ENCODE results near the gene SFTPA2.
"Not testable (repeated sequence)": the region's sequence is repeated elsewhere in the genome, so short reads cannot be mapped to it uniquely, and the experiment has no call there.

SFTPA2 gene

DNA sequence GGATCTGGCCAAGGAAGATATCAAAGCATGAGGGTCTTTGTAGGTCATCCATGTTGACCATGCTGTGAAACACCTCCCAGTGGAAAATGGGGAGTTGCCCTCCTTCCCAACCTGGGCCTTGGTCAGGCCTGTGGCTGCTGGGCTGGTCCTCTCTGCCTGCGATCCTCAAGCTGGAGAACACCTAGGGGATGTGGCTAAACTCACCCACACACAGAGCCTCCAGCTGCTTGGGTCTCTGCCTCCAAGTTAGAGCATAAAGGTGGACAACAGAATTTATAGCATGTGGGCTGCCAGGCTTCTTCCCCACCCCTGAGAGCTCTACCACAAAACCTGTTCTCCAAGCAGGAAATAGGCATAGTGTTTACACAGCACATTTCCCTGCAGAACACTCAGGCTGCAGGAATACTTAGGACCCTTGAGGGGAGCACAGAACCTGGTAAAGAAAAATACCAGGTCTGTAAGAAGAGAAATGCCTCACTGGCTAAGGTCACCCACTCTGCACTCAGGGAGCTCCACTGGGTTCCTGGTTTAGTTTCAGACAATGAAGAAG, at the start of gene SFTPA2:
SFTPA2 (minus strand) TSS at position 248 of the 550 bp plus-strand sequence. CDS start 924 bp downstream, outside the sequence.
- DNase-seq: no peak

- peak in 1 of 2 experiments; percentile 20 for DNase-seq
Measured at GRCh38 chr10:79608505-79609375, 48.5 kb upstream of the SFTPA2 start.

DNA sequence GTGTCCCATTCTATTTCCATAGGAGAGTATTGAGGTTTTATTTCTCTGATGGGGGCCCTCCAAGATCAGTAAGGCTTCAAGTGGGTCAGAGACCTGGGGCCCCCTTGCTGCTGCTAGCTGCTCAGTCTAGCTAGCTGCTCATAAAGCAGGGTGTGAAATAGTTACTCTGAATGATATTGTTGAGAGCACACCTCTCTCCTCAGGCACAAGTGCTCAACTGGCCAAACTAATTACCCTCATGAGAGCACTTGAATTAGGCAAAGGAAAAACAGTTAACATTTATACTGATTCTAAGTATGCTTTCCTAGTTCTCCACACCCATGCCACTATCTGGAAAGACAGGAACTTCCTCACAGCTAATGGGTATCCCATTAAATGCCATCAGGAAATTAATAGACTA, 45.1 kb upstream of the SFTPA2 start:
- no peak for DNase-seq

DNA sequence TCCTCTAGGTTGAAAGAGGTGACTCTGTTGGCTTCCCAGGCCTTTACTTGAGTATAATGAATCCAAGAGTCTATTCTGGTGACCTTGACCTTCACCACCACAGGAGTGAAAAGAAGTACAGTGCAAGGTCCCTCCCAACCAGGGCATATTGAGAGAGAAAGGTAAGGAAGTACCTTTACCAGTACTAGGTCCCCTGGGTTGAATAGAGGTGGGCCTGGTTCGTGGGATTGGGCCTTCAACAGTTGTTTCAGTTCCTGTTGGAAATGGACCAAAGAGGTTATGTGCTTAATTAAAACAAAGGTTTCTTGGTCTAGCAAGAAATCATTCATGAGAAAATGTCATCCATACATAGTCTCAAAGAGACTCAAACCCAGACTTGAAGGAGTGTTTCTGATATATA, 44.1 kb upstream of the SFTPA2 start:
- no peak for DNase-seq

- no peak for DNase-seq
Measured at GRCh38 chr10:79602953-79603352, 42.7 kb upstream of the SFTPA2 start.

DNA sequence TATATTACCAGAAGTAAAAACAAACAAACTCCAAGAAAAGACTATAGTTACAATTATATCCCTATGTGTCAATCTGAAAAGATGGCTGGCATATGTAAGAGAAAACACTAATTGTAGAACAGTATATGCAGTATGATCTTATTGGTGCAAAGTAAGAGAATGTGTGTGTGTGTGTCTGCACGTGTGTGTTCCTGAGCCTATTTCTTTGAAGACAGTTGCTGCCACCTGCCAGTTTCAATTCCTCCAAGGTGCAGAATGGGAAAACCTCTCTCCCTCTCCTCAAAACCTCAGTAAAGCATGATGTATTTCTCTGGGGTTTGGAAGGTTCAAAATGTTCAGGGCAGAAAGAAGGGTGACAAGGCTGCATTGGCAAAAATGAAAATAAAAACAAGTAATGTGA, 41.7 kb upstream of the SFTPA2 start:
- no peak for DNase-seq

DNA sequence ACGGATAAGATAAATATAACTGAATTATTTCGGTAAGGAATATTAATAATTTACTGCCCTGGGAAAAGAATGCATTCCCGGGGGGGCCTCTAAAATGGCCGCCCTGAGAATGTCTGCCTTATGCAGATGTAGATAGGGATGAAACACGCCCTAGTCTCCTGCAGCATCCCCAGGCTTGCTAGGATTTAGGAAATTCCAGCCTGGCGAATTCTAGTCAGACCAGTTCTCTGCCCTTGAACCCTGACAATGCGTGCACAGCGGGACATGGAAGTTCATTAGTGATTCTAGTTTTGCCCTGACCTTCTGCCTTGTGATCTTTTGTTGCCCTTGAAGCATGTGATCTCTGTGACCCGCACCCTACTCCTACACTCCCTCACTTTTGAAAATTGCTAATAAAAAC, 39.4 kb upstream of the SFTPA2 start:
- DNase-seq: not testable (repeated sequence)

GRCh38 chr10:79595510-79595909, 35.3 kb upstream of the SFTPA2 start:
- no peak for DNase-seq

DNA sequence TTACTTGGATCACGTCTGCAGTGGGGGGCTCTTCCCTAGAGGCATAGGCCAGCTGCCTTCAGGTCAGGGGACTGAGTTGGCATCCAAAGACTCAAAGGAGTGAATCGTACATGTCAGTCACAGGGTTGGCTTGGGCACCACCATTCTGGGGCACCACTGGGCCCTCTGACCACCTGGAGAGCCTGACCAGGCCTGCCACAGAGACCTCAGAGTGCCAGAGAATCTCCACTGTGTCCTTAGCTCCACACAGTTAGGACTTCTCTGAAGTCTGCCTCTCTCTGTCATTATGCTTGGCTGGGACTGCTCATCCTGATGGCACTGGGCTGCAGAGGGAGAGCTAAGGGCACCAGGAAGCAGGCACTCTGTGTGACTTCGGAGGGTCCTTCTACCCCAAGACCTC, 34.4 kb upstream of the SFTPA2 start:
- DNase-seq: not testable (repeated sequence)

GRCh38 chr10:79593377-79593776, 33.2 kb upstream of the SFTPA2 start:
- DNase-seq: no peak

DNA sequence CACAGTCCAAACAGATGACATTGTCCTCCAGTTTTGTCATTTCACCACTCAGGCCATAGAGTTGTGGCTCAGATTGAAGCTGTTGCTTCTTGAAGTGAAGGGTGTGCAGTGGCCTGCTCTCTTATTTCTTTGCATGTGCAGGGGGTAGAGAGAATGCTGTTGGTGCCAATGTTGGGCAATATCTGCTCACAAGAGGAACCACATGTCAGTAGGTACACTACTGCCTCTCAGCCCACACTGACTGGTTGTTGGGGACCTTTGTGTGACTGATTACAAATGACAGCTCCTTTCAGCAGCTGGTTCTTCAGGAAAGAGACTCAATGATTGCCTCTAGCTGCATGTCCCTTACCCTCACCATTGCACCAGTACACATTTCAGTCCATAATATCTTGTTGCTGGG, 28.6 kb upstream of the SFTPA2 start:
- DNase-seq: no peak

GRCh38 chr10:79586933-79587332, 26.7 kb upstream of the SFTPA2 start:
- DNase-seq: no peak

- no peak for DNase-seq
Measured at GRCh38 chr10:79585870-79586527, 25.8 kb upstream of the SFTPA2 start.

- DNase-seq: no peak
Measured at GRCh38 chr10:79583488-79584024, 23.3 kb upstream of the SFTPA2 start.

GRCh38 chr10:79582954-79583353, 22.7 kb upstream of the SFTPA2 start:
- DNase-seq: not testable (repeated sequence)

- DNase-seq: no peak
Measured at GRCh38 chr10:79582096-79582495, 21.9 kb upstream of the SFTPA2 start.

DNA sequence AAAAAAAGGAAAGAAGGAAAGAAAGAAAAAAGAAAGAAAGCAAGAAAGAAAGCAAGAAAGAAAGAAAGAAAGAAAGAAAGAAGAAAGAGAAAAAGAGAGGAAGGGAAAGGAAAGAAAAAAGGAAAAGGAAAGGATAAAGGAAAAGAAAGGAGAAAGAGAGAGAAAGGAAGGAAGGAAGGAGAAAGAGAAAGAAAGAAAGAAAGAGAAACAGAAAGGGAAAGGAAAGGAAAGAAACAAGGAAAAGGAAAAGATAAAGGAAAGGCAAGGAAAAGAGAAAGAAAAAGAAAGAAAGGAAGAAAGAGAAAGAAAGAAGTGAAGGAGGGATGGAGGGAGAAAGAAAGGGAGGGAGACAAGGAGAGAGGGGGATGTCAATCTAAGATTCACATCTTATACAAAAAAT, 20.8 kb upstream of the SFTPA2 start:
- DNase-seq: no peak

DNA sequence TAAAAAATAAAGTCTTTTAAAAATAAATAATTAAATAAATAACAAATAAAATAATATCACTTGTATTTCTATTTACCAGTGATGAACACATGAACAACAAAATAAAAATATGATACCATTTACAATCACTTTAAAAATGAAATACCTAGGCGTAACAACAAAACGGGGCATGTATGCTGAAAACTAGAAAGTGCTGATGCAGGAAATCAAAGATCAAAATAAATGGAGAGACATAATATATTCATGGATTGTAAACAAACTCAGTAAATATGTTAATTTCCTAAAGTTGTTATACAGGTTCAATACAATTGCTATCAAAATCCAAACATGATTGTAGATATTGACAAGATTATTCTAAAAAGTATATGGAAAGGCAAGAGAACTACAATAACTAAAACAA, 19.2 kb upstream of the SFTPA2 start:
- no peak for DNase-seq

- DNase-seq: not testable (repeated sequence)
Measured at GRCh38 chr10:79570624-79571023, 10.4 kb upstream of the SFTPA2 start.

DNA sequence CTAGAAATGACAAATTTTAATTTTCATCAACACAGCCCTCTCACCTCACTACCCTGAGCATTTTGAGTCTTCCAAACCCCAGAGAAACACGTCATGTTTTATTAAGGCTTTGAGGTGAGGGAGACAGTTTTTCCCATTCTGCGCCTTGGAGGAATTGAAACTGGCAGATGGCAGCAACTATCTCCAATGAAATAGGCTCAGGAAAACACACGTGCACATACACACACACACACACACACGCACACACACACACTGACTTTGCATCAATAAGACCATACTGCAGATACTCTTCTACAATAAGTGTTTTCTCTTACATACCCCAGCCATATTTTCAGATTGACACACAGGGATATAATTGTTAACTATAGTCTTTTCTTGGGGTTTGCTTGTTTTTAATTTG, 3.2 kb upstream of the SFTPA2 start:
- DNase-seq: no peak

GRCh38 chr10:79562135-79562756, 2.0 kb upstream of the SFTPA2 start:
- peak in 1 of 2 experiments; percentile 24 for DNase-seq

- no peak for DNase-seq
Measured at GRCh38 chr10:79561257-79561656, 1.1 kb upstream of the SFTPA2 start.

GRCh38 chr10:79559726-79560125, 481 bp downstream of the SFTPA2 start:
- DNase-seq: no peak

Measured in NCI-H446 (cell line).